A172 (cell line): ENCODE results near the gene CD99. TPM values are rescaled to one million over a fixed set of nuclear protein-coding genes. Genes with fewer than 3 reads are reported as not detected.
"Not testable (repeated sequence)": the region's sequence is repeated elsewhere in the genome, so short reads cannot be mapped to it uniquely, and the experiment has no call there.

Experiments
- DNase-seq: peaks from one replicate; pipeline ENCODE4 v3.0.0-alpha.2; 2015; ENCODE audit warnings: low spot score
- total RNA-seq: library from RNA; depleted of rRNA; stranded (reverse); fragments of >200 nt; shearing (Covaris generic); gene quantifications from 2 replicates; pipeline ENCODE4 v1.2.3, GENCODE V29; 2014; rRNA removed

Gene CD99
- total RNA-seq, 1 experiment from 2014 or later: 705 TPM

DNA sequence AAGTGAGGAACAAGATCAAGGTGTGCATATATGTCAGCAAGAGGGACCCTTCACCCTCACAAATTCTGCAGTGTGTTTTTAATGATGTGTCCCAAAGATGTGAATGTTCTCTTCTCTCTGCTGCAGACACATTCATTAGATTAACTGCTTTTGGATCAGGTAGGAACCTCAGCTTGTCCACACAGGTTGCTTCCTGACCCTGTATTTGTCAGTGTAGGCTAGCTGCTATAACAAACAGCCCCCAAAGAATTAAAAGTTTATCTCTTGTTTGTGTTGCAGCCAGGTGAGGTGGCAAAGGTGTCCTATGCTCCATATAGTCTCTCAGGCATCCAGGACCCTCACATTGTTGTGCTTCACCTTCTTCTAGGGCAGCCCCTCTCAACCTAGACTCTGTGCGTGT lies 78.5 kb downstream of the CD99 start:
- no peak for DNase-seq

DNA sequence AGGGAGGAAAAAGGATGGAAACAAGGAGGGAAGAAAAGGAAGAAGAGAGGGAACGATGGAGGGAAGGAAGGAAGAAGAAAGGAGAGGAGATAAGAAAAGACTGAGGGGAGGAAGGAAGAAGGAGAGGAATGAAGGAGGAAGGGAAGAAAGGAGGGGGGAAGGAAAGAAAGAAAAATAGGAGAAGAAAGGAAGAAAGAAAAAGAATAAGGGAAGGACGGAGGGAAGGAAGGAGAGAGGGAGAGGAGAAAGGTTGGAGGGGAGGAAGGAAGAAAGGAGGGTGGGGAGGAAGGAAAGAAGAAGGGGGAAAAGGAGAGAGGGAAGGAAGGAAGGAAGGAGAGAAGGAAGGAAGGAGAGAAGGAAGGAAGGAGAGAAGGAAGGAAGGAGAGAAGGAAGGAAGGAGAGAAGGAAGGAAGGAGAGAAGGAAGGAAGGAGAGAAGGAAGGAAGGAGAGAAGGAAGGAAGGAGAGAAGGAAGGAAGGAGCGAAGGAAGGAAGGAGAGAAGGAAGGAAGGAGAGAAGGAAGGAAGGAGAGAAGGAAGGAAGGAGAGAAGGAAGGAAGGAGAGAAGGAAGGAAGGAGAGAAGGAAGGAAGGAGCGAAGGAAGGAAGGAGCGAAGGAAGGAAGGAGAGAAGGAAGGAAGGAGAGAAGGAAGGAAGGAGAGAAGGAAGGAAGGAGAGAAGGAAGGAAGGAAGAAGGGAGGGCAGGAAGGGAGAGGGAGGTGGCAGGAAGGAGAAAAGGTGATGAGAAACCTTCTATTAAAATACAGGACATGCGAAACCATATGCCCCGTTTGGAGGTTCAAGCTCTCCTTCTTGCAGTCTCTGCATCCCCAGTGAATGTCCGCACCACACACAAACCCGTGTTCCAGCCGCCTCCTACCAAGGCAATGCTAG lies 82.3 kb downstream of the CD99 start:
- DNase-seq: not testable (repeated sequence)

DNA sequence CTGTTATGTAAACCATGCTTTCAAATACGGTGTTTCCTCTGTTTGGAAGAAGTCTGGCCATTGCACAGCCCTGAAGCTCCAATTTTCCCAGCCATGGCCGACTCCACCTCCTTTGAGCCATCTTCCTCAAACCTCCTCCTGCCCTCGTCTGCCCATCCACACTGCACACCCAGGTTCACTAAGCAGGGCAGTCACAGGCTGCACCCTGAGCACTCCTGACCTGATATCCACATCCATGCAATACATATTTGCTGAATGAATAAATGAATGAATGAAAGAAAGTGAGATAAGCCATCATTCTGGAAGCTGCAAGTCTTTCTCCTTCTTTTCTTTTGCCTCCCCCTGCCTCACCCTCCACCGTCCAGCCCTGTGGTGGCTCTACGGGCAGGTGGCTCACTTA lies 83.0 kb downstream of the CD99 start:
- no peak for DNase-seq

DNA sequence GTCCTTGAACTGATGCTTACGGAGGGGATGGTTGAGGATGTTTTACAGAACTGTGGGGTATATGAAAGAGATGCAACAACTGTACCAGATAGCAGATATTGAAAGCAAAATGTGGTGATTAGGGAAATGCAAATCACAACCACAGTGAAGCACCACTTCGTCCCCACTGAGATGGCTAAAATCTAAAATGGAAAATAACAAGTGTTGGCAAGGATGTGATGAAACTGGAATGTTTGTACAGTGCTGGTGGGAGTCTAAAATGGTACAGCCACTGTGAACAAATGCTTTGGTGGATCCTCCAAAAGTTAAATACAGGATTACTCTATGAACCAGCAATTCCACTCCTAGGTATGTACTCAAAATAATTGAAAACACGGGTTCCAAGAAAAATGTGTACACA lies 83.7 kb downstream of the CD99 start:
- DNase-seq: no peak

DNA sequence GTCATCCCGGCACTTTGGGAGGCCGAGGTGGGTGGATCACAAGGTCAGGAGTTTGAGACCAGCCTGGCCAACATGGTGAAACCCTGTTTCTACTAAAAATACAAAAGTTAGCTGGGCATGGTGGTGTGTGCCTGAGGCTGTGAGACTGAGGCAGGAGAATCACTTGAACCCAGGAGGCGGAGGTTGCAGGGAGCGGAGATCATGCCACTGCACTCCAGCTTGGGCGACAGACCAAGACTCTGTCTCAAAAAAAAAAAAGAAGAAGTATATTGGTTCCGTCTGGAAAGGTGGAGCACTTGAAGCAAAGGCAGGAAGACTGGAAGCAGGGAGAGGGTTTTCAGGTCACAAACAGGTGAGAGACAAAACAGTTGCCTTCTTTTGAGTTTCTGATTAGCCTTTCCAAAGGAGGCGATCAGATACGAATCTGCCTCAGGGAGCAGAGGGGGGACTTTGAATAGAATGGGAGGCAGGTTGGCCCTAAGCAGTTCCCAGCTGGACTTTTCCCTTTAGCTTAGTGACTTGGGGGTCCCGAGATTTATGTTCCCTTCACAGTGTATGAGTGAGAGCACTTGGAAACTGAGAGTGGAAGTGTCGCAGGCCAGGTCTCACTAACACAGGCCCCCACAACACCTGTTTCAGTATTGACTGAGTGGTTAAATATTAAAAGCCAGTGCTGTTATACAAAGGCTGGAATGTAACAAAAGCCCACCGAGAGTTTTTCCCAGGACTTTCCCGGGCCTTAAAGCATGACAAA lies 89.6 kb downstream of the CD99 start:
- DNase-seq: not testable (repeated sequence)

DNA sequence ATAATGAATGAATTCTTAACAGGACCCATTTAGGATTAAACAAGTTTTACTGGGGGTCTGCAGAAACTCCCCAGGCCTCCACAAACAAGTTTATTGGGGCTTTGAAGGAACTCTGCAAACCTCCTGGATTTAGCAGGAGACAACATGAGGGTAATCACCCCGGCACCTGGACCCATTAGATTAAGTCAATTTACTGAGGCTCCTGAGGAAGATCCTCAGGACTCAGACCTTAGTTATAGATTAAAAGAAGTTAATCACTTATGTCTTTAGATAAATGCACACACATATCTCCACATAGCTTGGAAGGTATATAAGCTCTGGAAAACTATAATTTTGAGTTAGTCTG lies 90.1 kb downstream of the CD99 start:
- DNase-seq: no peak

DNA sequence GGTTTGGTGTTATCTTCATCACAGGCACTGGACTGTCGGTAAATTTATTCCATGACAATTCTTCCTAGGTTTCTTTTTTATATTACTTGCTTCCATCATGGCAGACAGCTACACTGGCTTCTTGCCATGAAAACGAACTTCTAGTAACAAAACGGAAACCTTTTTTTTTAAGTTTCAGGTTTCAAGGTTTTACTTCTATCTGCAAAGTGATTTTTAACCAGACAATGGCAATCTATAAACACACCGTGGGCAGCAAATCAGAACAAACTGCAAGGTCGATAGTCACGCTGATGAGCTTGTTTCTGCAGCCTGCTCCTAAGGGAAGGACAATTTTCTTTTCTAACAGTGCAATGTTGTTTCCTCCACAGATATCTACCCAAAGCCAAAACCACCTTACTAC lies 90.6 kb downstream of the CD99 start:
- no peak for DNase-seq

DNA sequence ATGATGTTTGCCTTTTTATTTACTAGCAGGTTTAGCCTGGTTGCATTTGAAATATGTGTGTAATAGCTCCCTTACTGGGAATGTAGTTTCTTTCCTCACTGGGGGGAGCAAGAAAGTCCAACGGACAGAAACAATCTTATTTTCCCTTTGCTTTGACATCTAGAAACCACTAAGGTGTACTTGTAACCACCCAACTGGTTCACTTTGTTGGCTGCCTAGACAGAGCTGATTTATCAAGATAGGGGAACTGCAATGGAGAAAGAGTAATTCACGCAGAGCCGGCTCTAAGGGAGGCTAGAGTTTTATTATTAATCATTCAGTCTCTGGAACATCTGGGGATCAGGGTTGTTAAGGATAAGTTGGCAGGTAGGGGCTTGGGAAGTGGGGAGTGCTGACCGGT lies 91.1 kb downstream of the CD99 start:
- DNase-seq: no peak

DNA sequence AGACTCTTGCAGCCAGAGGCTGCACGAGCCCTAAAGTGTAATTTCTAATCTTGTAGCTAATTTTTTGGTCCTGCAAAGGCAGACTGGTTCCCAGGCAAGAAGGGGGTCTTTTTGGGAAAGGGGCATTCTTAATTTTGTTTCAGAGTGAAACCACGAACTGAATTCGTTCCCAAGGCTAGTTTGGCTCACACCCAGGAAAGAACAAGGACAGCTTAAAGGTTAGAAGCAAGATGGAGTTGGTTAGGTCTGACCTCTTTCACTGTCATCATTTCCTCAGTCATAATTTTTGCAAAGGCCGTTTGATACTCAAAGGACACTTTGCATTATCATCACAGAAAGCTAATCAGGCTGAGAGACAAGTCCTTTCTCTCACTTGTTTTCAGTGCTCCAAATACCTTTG lies 91.7 kb downstream of the CD99 start:
- DNase-seq: no peak

DNA sequence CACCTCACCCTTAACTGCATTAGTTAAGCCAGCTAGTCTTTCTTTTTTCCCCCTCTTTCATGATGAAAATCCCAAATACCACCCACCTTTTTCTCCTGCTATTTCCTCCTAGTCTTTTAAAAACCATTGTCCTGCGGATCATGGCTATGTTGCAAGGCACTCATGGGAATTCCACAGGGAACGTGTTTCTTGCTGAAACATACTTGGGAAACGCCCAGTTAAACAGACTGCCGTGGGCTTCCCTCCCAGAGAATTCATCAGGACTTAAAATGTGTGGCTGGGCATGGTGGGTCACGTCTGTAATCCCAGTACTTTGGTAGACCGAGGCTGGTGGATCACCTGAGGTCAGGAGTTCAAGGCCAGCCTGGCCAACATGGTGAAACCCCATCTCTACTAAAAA lies 92.9 kb downstream of the CD99 start:
- DNase-seq: no peak

DNA sequence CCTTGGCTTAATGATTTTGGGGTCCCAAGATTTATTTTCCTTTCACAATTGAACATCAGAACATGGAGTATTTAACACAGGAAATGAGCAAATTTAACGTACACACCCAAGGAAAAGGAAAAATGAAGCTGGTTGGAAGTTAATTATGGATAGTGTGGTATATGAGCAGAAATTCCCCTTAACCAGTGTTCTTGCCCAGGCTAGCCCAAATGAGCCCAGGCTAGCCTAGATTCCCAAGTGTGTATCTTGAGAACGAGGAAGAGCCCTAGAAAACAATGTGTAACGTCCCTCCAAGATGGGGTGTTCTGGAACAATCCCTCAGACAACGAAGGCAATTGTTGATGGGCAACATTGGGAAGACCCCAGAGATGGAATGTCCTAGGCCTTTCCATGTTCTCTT lies 94.4 kb downstream of the CD99 start:
- no peak for DNase-seq

DNA sequence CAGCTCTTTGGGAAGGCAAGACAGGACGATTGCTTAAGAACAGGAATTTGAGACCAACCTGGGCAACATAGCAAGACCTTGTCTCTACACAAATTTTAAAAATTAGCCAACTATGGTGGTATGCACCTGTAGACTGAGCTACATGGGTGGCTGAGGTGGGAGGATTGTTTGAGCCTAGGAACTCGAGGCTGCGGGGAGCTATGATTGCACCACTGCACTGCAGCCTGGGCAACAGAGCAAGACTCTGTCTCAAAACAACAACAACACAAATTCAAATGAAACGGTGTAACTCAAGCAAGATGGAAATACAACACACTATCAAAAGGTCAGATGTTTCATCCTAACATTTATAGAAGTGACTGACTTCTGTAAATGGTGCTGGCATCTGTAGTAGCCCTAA lies 97.9 kb downstream of the CD99 start:
- DNase-seq: no peak

DNA sequence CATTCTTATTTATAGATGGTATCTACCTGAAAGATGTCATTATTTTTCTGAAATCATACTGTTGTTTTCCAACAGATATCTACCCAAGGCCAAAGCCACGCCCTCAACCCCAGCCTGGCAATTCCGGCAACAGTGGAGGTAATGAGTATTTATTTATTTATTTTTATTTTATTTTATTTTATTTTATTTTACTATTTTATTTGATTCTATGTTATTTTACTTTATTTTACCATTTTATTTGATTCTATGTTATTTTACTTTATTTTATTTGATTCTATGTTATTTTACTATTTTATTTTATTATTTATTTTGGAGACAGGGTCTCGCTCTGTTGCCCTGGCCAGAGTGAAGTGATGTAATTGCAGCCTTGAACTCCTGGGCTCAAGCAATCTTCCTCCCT lies 98.5 kb downstream of the CD99 start:
- DNase-seq: no peak

Other genes starting within 250 kb of the CD99 start
- 43.6 and 47.2 TPM in 2 replicates for gene DHRSX, start 190.3 kb upstream of the CD99 start, total RNA-seq
- gene ZBED1, start 190.3 kb upstream of the CD99 start, total RNA-seq: 29.3 and 31.6 TPM in 2 replicates
- not detected in 2 replicates for gene XG, start 60.7 kb downstream of the CD99 start, total RNA-seq
- 7.2 and 11.7 TPM in 2 replicates for gene GYG2, start 137.6 kb downstream of the CD99 start, total RNA-seq
- gene ARSD, start 238.0 kb downstream of the CD99 start, total RNA-seq: 17.7 and 32.0 TPM in 2 replicates